IPS DF 6.9 (cell line): Measurements from ENCODE around the gene ADAMTS6.

Experiments used
- DNase-seq: peaks from one replicate; pipeline ENCODE4 v3.0.0-alpha.2; 2013; ENCODE audit warnings: low read depth, low spot score
- H3K27ac ChIP-seq: one replicate; pipeline ENCODE4 v1.5.1; 2013; ENCODE audit warnings: low read length, control low read depth
- H3K27me3 ChIP-seq: 2 replicates; pipeline ENCODE4 v1.6.1; 2013; ENCODE audit warnings: mild to moderate bottlenecking, low read length; ENCODE audit not compliant: control insufficient read depth, insufficient read depth
- H3K36me3 ChIP-seq: 2 replicates; pipeline ENCODE4 v1.6.1; 2013; ENCODE audit warnings: low read length; ENCODE audit not compliant: control insufficient read depth, insufficient read depth
- H3K4me1 ChIP-seq: 2 replicates; pipeline ENCODE4 v1.6.1; 2013; ENCODE audit warnings: low read length; ENCODE audit not compliant: control insufficient read depth, insufficient read depth
- H3K4me3 ChIP-seq: 2 replicates; pipeline ENCODE4 v1.5.1; 2013; ENCODE audit warnings: mild to moderate bottlenecking, low read length
- H3K9me3 ChIP-seq: 2 replicates; pipeline ENCODE4 v1.6.1; 2013; ENCODE audit warnings: low read length, inconsistent platforms; ENCODE audit not compliant: control insufficient read depth, insufficient read depth
- WGBS: extraction: QIAGEN DNeasy Blood & Tissue Kit; methylation state at CpG from one replicate; pipeline ENCODE4 v1.1.7; 2013; ENCODE audit warnings: mixed read lengths, missing lambda C conversion rate; ENCODE audit not compliant: insufficient read length, insufficient coverage; 5-methylcytosine and 5-hydroxymethylcytosine counted together

ADAMTS6 gene

GRCh38 chr5:65111961-65112658 is 369.6 kb downstream of the ADAMTS6 start:
- Histone ChIP-seq H3K9me3 (no peaks in the 10 kb centered on the region), H3K4me3 (no peak overlapping the region), H3K36me3 (no peaks in the 10 kb centered on the region), H3K4me1 (no peaks in the 10 kb centered on the region), H3K27me3 (no peaks in the 10 kb centered on the region), H3K27ac (no peak overlapping the region)
- DNase-seq: no peak
- no CpG with 5 or more reads among the region's 12 CpGs for WGBS

- DNase-seq: no peak
- WGBS: no CpG with 5 or more reads among the region's 3 CpGs
- Histone ChIP-seq H3K27me3 (no peaks in the 10 kb centered on the region), H3K36me3 (no peaks in the 10 kb centered on the region), H3K4me3 (no peak overlapping the region), H3K9me3 (no peaks in the 10 kb centered on the region), H3K4me1 (no peaks in the 10 kb centered on the region), H3K27ac (no peak overlapping the region)
These were observed 372.7 kb downstream of the ADAMTS6 start for GRCh38 chr5:65108786-65109743.

- no peak overlapping the region for H3K27ac ChIP-seq
- H3K9me3 ChIP-seq: no peaks in the 10 kb centered on the region
- no peaks in the 10 kb centered on the region for H3K36me3 ChIP-seq
- no peak overlapping the region for H3K4me3 ChIP-seq
- 0 out of 2 replicates have a peak, but pooled peaks cover 4% of the 10 kb centered on the region for H3K4me1 ChIP-seq
- WGBS: no CpG with 5 or more reads among the region's 4 CpGs
- H3K27me3 ChIP-seq: no peaks in the 10 kb centered on the region
- DNase-seq: no peak
These were observed 376.4 kb downstream of the ADAMTS6 start for GRCh38 chr5:65105301-65105700.

- no peaks in the 10 kb centered on the region for H3K9me3 ChIP-seq
- H3K27ac ChIP-seq: no peak overlapping the region
- WGBS: no CpG with 5 or more reads among the region's 2 CpGs
- H3K36me3 ChIP-seq: no peaks in the 10 kb centered on the region
- H3K4me1 ChIP-seq: 0 out of 2 replicates have a peak, but pooled peaks cover 4% of the 10 kb centered on the region
- no peak overlapping the region for H3K4me3 ChIP-seq
- DNase-seq: no peak
- no peaks in the 10 kb centered on the region for H3K27me3 ChIP-seq
These were observed 376.9 kb downstream of the ADAMTS6 start for GRCh38 chr5:65104831-65105230.

- no peaks in the 10 kb centered on the region for H3K27me3 ChIP-seq
- 0 out of 2 replicates have a peak, but pooled peaks cover 4% of the 10 kb centered on the region for H3K4me1 ChIP-seq
- DNase-seq: no peak
- no CpG with 5 or more reads among the region's 15 CpGs for WGBS
- H3K27ac ChIP-seq: no peak overlapping the region
- H3K4me3 ChIP-seq: no peak overlapping the region
- H3K9me3 ChIP-seq: no peaks in the 10 kb centered on the region
- no peaks in the 10 kb centered on the region for H3K36me3 ChIP-seq
These were observed 377.8 kb downstream of the ADAMTS6 start for GRCh38 chr5:65103756-65104440.

GRCh38 chr5:65102976-65103711 is 378.6 kb downstream of the ADAMTS6 start:
- no peaks in the 10 kb centered on the region for H3K27me3 ChIP-seq
- H3K27ac ChIP-seq: no peak overlapping the region
- no peaks in the 10 kb centered on the region for H3K36me3 ChIP-seq
- no peak for DNase-seq
- H3K4me3 ChIP-seq: no peak overlapping the region
- H3K9me3 ChIP-seq: no peaks in the 10 kb centered on the region
- no CpG with 5 or more reads among the region's 55 CpGs for WGBS
- H3K4me1 ChIP-seq: 0 out of 2 replicates have a peak, but pooled peaks cover 4% of the 10 kb centered on the region

GRCh38 chr5:65102371-65102975 is 379.2 kb downstream of the ADAMTS6 start:
- H3K4me1 ChIP-seq: 0 out of 2 replicates have a peak, but pooled peaks cover 4% of the 10 kb centered on the region
- no peaks in the 10 kb centered on the region for H3K36me3 ChIP-seq
- no peak overlapping the region for H3K27ac ChIP-seq
- H3K9me3 ChIP-seq: no peaks in the 10 kb centered on the region
- WGBS: no CpG with 5 or more reads among the region's 17 CpGs
- no peak overlapping the region for H3K4me3 ChIP-seq
- no peak for DNase-seq
- H3K27me3 ChIP-seq: no peaks in the 10 kb centered on the region

GRCh38 chr5:65101632-65102100 is 380.1 kb downstream of the ADAMTS6 start:
- Histone ChIP-seq H3K27ac (no peak overlapping the region), H3K4me1 (0 out of 2 replicates have a peak, but pooled peaks cover 4% of the 10 kb centered on the region), H3K27me3 (no peaks in the 10 kb centered on the region), H3K36me3 (no peaks in the 10 kb centered on the region), H3K9me3 (no peaks in the 10 kb centered on the region), H3K4me3 (no peak overlapping the region)
- no peak for DNase-seq
- WGBS: no CpG with 5 or more reads among the region's 8 CpGs

GRCh38 chr5:65100911-65101631 is 380.6 kb downstream of the ADAMTS6 start:
- Histone ChIP-seq H3K4me1 (0 out of 2 replicates have a peak, but pooled peaks cover 4% of the 10 kb centered on the region), H3K4me3 (no peak overlapping the region), H3K27me3 (no peaks in the 10 kb centered on the region), H3K36me3 (no peaks in the 10 kb centered on the region), H3K9me3 (no peaks in the 10 kb centered on the region), H3K27ac (no peak overlapping the region)
- peak; percentile 37 for DNase-seq
- no CpG with 5 or more reads among the region's 9 CpGs for WGBS
